Neural progenitor cell (in vitro differentiated cells): ENCODE data around the gene UQCRC2. TPM values are rescaled to one million over a fixed set of nuclear protein-coding genes. Genes with fewer than 3 reads are reported as not detected.
"Not testable (repeated sequence)": the region's sequence is repeated elsewhere in the genome, so short reads cannot be mapped to it uniquely, and the experiment has no call there.

ENCODE experiments used
- DNase-seq: peaks from one replicate; pipeline ENCODE4 v3.0.0-alpha.2; 2016; ENCODE audit warnings: low spot score
- H2AFZ ChIP-seq: fragments of 200-600 bp; sonication (generic); replicated peaks from 2 replicates; pipeline ENCODE4 v1.6.1; 2016; ENCODE audit warnings: antibody characterized with exemption
- H3F3A ChIP-seq: fragments of 200-600 bp; sonication (generic); 2 replicates; pipeline ENCODE4 v1.6.1; 2016; ENCODE audit warnings: antibody characterized with exemption, low read depth
- H3K27ac ChIP-seq: fragments of 200-600 bp; sonication (generic); 2 replicates; pipeline ENCODE4 v1.5.1; 2016; ENCODE audit warnings: mild to moderate bottlenecking
- H3K27me3 ChIP-seq: fragments of 200-600 bp; sonication (generic); 2 replicates; pipeline ENCODE4 v1.6.1; 2016; ENCODE audit warnings: mild to moderate bottlenecking, moderate library complexity
- H3K36me3 ChIP-seq: fragments of 200-600 bp; sonication (generic); 2 replicates; pipeline ENCODE4 v1.5.1; 2016
- H3K4me1 ChIP-seq: fragments of 200-600 bp; sonication (generic); 2 replicates; pipeline ENCODE4 v1.6.1; 2016; ENCODE audit warnings: mixed run types
- H3K4me2 ChIP-seq: fragments of 200-600 bp; sonication (generic); 2 replicates; pipeline ENCODE4 v1.6.1; 2016
- H3K4me3 ChIP-seq: fragments of 200-600 bp; sonication (generic); 2 replicates; pipeline ENCODE4 v1.5.1; 2016
- H3K79me2 ChIP-seq: fragments of 200-600 bp; sonication (generic); 2 replicates; pipeline ENCODE4 v1.6.1; 2016; ENCODE audit warnings: low read depth
- H3K9ac ChIP-seq: fragments of 200-600 bp; sonication (generic); 2 replicates; pipeline ENCODE4 v1.6.1; 2016
- H3K9me3 ChIP-seq: fragments of 200-600 bp; sonication (generic); 2 replicates; pipeline ENCODE4 v1.5.1; 2016; ENCODE audit warnings: low read depth
- H4K20me1 ChIP-seq: fragments of 200-600 bp; sonication (generic); 2 replicates; pipeline ENCODE4 v1.6.1; 2016; ENCODE audit warnings: low read depth
- H3K27ac Mint-ChIP-seq: 3 replicates; pipeline ENCODE4 v1.8.0; 2021; ENCODE audit warnings: mixed read lengths
- H3K27me3 Mint-ChIP-seq: 2 replicates; pipeline ENCODE4 v1.8.0; 2022; ENCODE audit warnings: low read depth, mild to moderate bottlenecking, inconsistent platforms, moderate library complexity, mixed read lengths; ENCODE audit not compliant: insufficient read depth
- H3K36me3 Mint-ChIP-seq: 3 replicates; pipeline ENCODE4 v1.8.0; 2021; ENCODE audit warnings: mixed read lengths
- H3K4me1 Mint-ChIP-seq: 3 replicates; pipeline ENCODE4 v1.8.0; 2021; ENCODE audit warnings: mixed read lengths
- H3K4me3 Mint-ChIP-seq: 3 replicates; pipeline ENCODE4 v1.8.0; 2021; ENCODE audit warnings: mild to moderate bottlenecking, moderate library complexity, mixed read lengths
- H3K9me3 Mint-ChIP-seq: 3 replicates; pipeline ENCODE4 v1.8.0; 2020; ENCODE audit warnings: mixed read lengths
- CTCF ChIP-seq: fragments of 200-600 bp; sonication (generic); IDR thresholded peaks from 2 replicates; pipeline ENCODE4 v1.5.1; 2017; ENCODE audit warnings: antibody characterized with exemption, mild to moderate bottlenecking
- EZH2 ChIP-seq: fragments of 200-600 bp; sonication (generic); IDR thresholded peaks from 2 replicates; pipeline ENCODE4 v1.6.1; 2017; ENCODE audit warnings: antibody characterized with exemption, mild to moderate bottlenecking, moderate library complexity
- EZH2phosphoT487 ChIP-seq: fragments of 200-600 bp; sonication (generic); IDR thresholded peaks from 2 replicates; pipeline ENCODE4 v1.6.1; 2017; ENCODE audit warnings: antibody characterized with exemption
- total RNA-seq: library from RNA; depleted of rRNA; stranded (reverse); fragments of >200 nt; gene quantifications from 2 replicates; pipeline ENCODE4 v1.2.3, GENCODE V29; 2015; ENCODE audit warnings: low replicate concordance

Gene UQCRC2
- 175 and 206 TPM in 2 replicates for total RNA-seq

GRCh38 chr16:21952793-21953540 is at the start of gene UQCRC2:
UQCRC2 (plus strand) TSS chr16:21953361; CDS start chr16:21953424, 63 bp downstream.
- Mint-ChIP-seq H3K4me1 (peaks cover 20% of the 10 kb centered on the region), H3K27ac (peak within 1 kb of the TSS; percentile 100), H3K27me3 (peaks cover 2% of the 10 kb centered on the region), H3K36me3 (peaks cover 5% of the 10 kb centered on the region), H3K9me3 (no peaks in the 10 kb centered on the region), H3K4me3 (peak within 1 kb of the TSS; percentile 100)
- no peaks in the 10 kb centered on the region for H3K9me3 ChIP-seq
- H3F3A ChIP-seq = peaks cover 4% of the 10 kb centered on the region
- H3K4me2 ChIP-seq = peak within 1 kb of the TSS; percentile 85
- no peak for TF ChIP-seq EZH2phosphoT487
- TF ChIP-seq CTCF = no peak
- TF ChIP-seq EZH2 = no peak
- H4K20me1 ChIP-seq = peaks cover 14% of the 10 kb centered on the region
- peak; percentile 95 for DNase-seq
- peaks cover 61% of the 10 kb centered on the region for H3K79me2 ChIP-seq
- H3K27ac ChIP-seq = peak within 1 kb of the TSS; percentile 100
- no peaks in the 10 kb centered on the region for H3K27me3 ChIP-seq
- H3K4me1 ChIP-seq = peaks cover 12% of the 10 kb centered on the region
- peak within 1 kb of the TSS; percentile 99 for H3K9ac ChIP-seq
- H3K4me3 ChIP-seq = peak within 1 kb of the TSS; percentile 92
- H3K36me3 ChIP-seq = peaks cover 2% of the 10 kb centered on the region
- peak within 1 kb of the TSS; percentile 100 for H2AFZ ChIP-seq

- H3K79me2 ChIP-seq, H3K9ac ChIP-seq, H3K4me3 ChIP-seq, H3K4me3 Mint-ChIP-seq, H3K36me3 ChIP-seq, DNase-seq, H3K27me3 Mint-ChIP-seq, H3K27ac Mint-ChIP-seq, H3K27ac ChIP-seq, H4K20me1 ChIP-seq, H3K9me3 ChIP-seq, H3K36me3 Mint-ChIP-seq, H3K4me2 ChIP-seq, H3K4me1 ChIP-seq, H3K4me1 Mint-ChIP-seq, H3F3A ChIP-seq, H3K9me3 Mint-ChIP-seq, H2AFZ ChIP-seq: not testable (repeated sequence)
- peaks cover 17% of the 10 kb centered on the region for H3K27me3 ChIP-seq
Measured at GRCh38 chr16:21932650-21933049, 20.5 kb upstream of the UQCRC2 start.

- H3K9ac ChIP-seq, H4K20me1 ChIP-seq, H3K4me3 ChIP-seq, H3K4me1 ChIP-seq, H3K79me2 ChIP-seq, H3F3A ChIP-seq, H3K9me3 ChIP-seq, H3K9me3 Mint-ChIP-seq, H3K36me3 Mint-ChIP-seq, H3K4me1 Mint-ChIP-seq, H3K27ac ChIP-seq, H3K4me3 Mint-ChIP-seq, H2AFZ ChIP-seq, H3K27ac Mint-ChIP-seq, DNase-seq, H3K27me3 Mint-ChIP-seq, H3K36me3 ChIP-seq, H3K4me2 ChIP-seq: not testable (repeated sequence)
- peaks cover 23% of the 10 kb centered on the region for H3K27me3 ChIP-seq
Measured at GRCh38 chr16:21933316-21933715, 19.8 kb upstream of the UQCRC2 start.

GRCh38 chr16:21933790-21934189 is 19.4 kb upstream of the UQCRC2 start:
- H3K27ac Mint-ChIP-seq, DNase-seq, H3K27me3 Mint-ChIP-seq, H3K9me3 Mint-ChIP-seq, H3K9ac ChIP-seq, H3K79me2 ChIP-seq, H4K20me1 ChIP-seq, H2AFZ ChIP-seq, H3K4me1 ChIP-seq, H3K36me3 ChIP-seq, H3K4me2 ChIP-seq, H3K4me1 Mint-ChIP-seq, H3F3A ChIP-seq, H3K36me3 Mint-ChIP-seq, H3K4me3 ChIP-seq, H3K9me3 ChIP-seq, H3K27ac ChIP-seq, H3K4me3 Mint-ChIP-seq: not testable (repeated sequence)
- H3K27me3 ChIP-seq = peaks cover 28% of the 10 kb centered on the region

GRCh38 chr16:21936216-21936615 is 16.9 kb upstream of the UQCRC2 start:
- H3F3A ChIP-seq, H3K27me3 Mint-ChIP-seq, H3K9ac ChIP-seq, H3K4me3 ChIP-seq, H3K9me3 ChIP-seq, H3K79me2 ChIP-seq, H3K4me2 ChIP-seq, H3K4me1 Mint-ChIP-seq, H4K20me1 ChIP-seq, H3K36me3 ChIP-seq, H3K36me3 Mint-ChIP-seq, H3K4me3 Mint-ChIP-seq, H3K4me1 ChIP-seq, H3K27ac Mint-ChIP-seq, H3K9me3 Mint-ChIP-seq, H3K27ac ChIP-seq, H2AFZ ChIP-seq, DNase-seq: not testable (repeated sequence)
- peaks cover 39% of the 10 kb centered on the region for H3K27me3 ChIP-seq
